OCI-LY3 (cell line): ENCODE data around the gene TRAPPC2L.
"Not testable (repeated sequence)": the region's sequence is repeated elsewhere in the genome, so short reads cannot be mapped to it uniquely, and the experiment has no call there.

Experiments used
- H2AFZ ChIP-seq: fragments of 200-600, 300-600 bp; shearing (Covaris generic); 2 replicates; pipeline ENCODE4 v1.6.0; 2014; ENCODE audit warnings: antibody characterized with exemption, low read depth, low read length
- H3K27ac ChIP-seq: fragments of 200-600, 300-600 bp; sonication (generic); 2 replicates; pipeline ENCODE4 v1.5.1; 2014; ENCODE audit warnings: mild to moderate bottlenecking, low read length, moderate library complexity, mixed read lengths
- H3K27me3 ChIP-seq: fragments of 200-600, 300-600 bp; sonication (generic); 2 replicates; pipeline ENCODE4 v1.6.1; 2014; ENCODE audit warnings: low read depth, low read length, mixed read lengths
- H3K36me3 ChIP-seq: fragments of 200-600, 300-600 bp; sonication (generic); replicated peaks from 2 replicates; pipeline ENCODE3; 2014; ENCODE audit warnings: low read depth, low read length, mixed read lengths
- H3K4me1 ChIP-seq: fragments of 300-600, 200-600 bp; sonication (generic); 2 replicates; pipeline ENCODE4 v1.6.1; 2014; ENCODE audit warnings: low read length, mixed read lengths
- H3K4me2 ChIP-seq: fragments of 200-600, 300-600 bp; sonication (generic); 2 replicates; pipeline ENCODE4 v1.6.1; 2014; ENCODE audit warnings: low read length, mixed read lengths
- H3K4me3 ChIP-seq: fragments of 300-600, 200-600 bp; sonication (generic); 2 replicates; pipeline ENCODE4 v1.5.1; 2014; ENCODE audit warnings: antibody characterized with exemption, mild to moderate bottlenecking, low read length, moderate library complexity
- H3K79me2 ChIP-seq: fragments of 300-600, 200-600 bp; shearing (Covaris generic); 2 replicates; pipeline ENCODE4 v1.6.1; 2014; ENCODE audit warnings: mild to moderate bottlenecking, low read length, mixed read lengths
- H3K9ac ChIP-seq: fragments of 300-600, 200-600 bp; shearing (Covaris generic); 2 replicates; pipeline ENCODE4 v1.6.0; 2014; ENCODE audit warnings: mild to moderate bottlenecking, low read length, moderate library complexity
- H3K9me3 ChIP-seq: fragments of 200-600, 300-600 bp; shearing (Covaris generic); 2 replicates; pipeline ENCODE4 v1.6.1; 2014; ENCODE audit warnings: low read length, mixed read lengths; ENCODE audit not compliant: insufficient read depth
- H4K20me1 ChIP-seq: fragments of 200-600, 300-600 bp; sonication (generic); 2 replicates; pipeline ENCODE4 v1.6.1; 2016; ENCODE audit warnings: low read length, mixed read lengths; ENCODE audit not compliant: insufficient read depth
- CTCF ChIP-seq: fragments of 200-600, 300-600 bp; sonication (generic); IDR thresholded peaks from 2 replicates; pipeline ENCODE4 v1.5.1; 2014; ENCODE audit warnings: antibody characterized with exemption, low read length, low read depth
- EZH2phosphoT487 ChIP-seq: fragments of 200-600 bp; shearing (Covaris generic); IDR thresholded peaks from 2 replicates; pipeline ENCODE4 v1.6.1; 2018; ENCODE audit warnings: antibody characterized with exemption, mixed run types, low read depth

TRAPPC2L gene

GRCh38 chr16:88821168-88821850 lies 35.6 kb upstream of the TRAPPC2L start:
- H3K27me3 ChIP-seq, result no peaks in the 10 kb centered on the region
- no peaks in the 10 kb centered on the region for H3K4me1 ChIP-seq
- H3K9ac ChIP-seq, result no peak overlapping the region
- no peaks in the 10 kb centered on the region for H3K36me3 ChIP-seq
- no peak overlapping the region for H3K27ac ChIP-seq
- no peaks in the 10 kb centered on the region for H3K9me3 ChIP-seq
- H3K4me2 ChIP-seq, result no peak overlapping the region
- H4K20me1 ChIP-seq, result no peaks in the 10 kb centered on the region
- H3K79me2 ChIP-seq, result no peaks in the 10 kb centered on the region
- no peak overlapping the region for H2AFZ ChIP-seq
- TF ChIP-seq CTCF (peak; percentile 11; the same call in 1 of the 2 replicates), EZH2phosphoT487 (no peak)
- H3K4me3 ChIP-seq, result no peak overlapping the region

- no peak overlapping the region for H3K9ac ChIP-seq
- H3K27ac ChIP-seq, result no peak overlapping the region
- H3K36me3 ChIP-seq, result no peaks in the 10 kb centered on the region
- no peaks in the 10 kb centered on the region for H4K20me1 ChIP-seq
- H3K4me1 ChIP-seq, result no peaks in the 10 kb centered on the region
- no peak overlapping the region for H3K4me2 ChIP-seq
- H3K79me2 ChIP-seq, result no peaks in the 10 kb centered on the region
- H3K9me3 ChIP-seq, result no peaks in the 10 kb centered on the region
- no peak for TF ChIP-seq CTCF
- TF ChIP-seq EZH2phosphoT487, result no peak
- H3K4me3 ChIP-seq, result no peak overlapping the region
- H3K27me3 ChIP-seq, result no peaks in the 10 kb centered on the region
- no peak overlapping the region for H2AFZ ChIP-seq
These were observed 34.5 kb upstream of the TRAPPC2L start for GRCh38 chr16:88822281-88823040.

GRCh38 chr16:88823646-88824045 lies 33.3 kb upstream of the TRAPPC2L start:
- not testable (repeated sequence) for H2AFZ ChIP-seq, H3K79me2 ChIP-seq, H3K9me3 ChIP-seq, H3K9ac ChIP-seq, H3K36me3 ChIP-seq, H3K4me3 ChIP-seq, H3K4me2 ChIP-seq, H3K27me3 ChIP-seq, H3K27ac ChIP-seq, H4K20me1 ChIP-seq, H3K4me1 ChIP-seq

- H4K20me1 ChIP-seq, result no peaks in the 10 kb centered on the region
- H3K4me2 ChIP-seq, result no peak overlapping the region
- no peak overlapping the region for H3K9ac ChIP-seq
- no peaks in the 10 kb centered on the region for H3K9me3 ChIP-seq
- H3K4me1 ChIP-seq, result no peaks in the 10 kb centered on the region
- no peak overlapping the region for H3K4me3 ChIP-seq
- H3K27ac ChIP-seq, result no peak overlapping the region
- no peak overlapping the region for H2AFZ ChIP-seq
- H3K27me3 ChIP-seq, result no peaks in the 10 kb centered on the region
- TF ChIP-seq EZH2phosphoT487 (no peak), CTCF (no peak)
- no peaks in the 10 kb centered on the region for H3K79me2 ChIP-seq
- H3K36me3 ChIP-seq, result no peaks in the 10 kb centered on the region
These were observed 32.5 kb upstream of the TRAPPC2L start for GRCh38 chr16:88824256-88825077.
